Stimulated activated CD8-positive, alpha-beta memory T cell treated with anti-CD3 and anti-CD28 coated beads, Interleukin-15, amount 100 ng/mL, for 24 hours (primary cell): ENCODE measurements around the gene DOK4.
"Not testable (repeated sequence)": the region's sequence is repeated elsewhere in the genome, so short reads cannot be mapped to it uniquely, and the experiment has no call there.

Source experiments
- DNase-seq: peaks from one replicate; pipeline ENCODE4 v3.0.0-alpha.2; 2020; ENCODE audit warnings: low read depth

Gene DOK4

DNA sequence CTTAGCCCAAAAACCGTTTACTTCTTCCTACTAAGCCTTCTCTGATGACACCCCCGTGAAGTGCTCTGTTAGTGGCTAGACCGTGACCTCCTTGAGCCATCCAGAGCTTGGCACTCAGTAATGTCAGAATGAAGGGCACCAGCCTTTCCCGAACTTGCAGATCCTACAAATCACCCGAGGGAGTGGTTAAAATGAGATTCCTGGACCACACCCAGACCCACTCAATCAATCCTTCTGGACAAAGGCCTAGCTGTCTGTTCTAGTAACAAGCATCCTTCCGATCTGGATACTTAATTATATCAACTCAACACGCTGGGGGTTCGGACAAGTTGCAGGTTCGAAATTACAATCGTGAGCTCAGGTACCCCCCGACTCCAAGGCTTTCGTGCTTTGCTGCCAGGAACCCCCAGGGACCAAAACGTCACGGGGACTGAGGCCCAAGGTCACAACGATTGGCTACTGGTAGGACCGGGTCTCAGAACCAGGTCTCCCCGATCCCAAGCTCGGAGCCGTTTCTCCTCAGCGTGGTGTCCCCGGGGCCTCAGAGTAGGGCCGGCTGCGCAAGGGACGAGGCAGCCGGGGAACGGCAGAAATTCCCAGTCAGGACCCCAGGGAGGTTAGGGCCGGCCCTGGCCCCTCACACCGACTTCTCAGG, 39.6 kb downstream of the DOK4 start:
- DNase-seq = peak; percentile 6

DNA sequence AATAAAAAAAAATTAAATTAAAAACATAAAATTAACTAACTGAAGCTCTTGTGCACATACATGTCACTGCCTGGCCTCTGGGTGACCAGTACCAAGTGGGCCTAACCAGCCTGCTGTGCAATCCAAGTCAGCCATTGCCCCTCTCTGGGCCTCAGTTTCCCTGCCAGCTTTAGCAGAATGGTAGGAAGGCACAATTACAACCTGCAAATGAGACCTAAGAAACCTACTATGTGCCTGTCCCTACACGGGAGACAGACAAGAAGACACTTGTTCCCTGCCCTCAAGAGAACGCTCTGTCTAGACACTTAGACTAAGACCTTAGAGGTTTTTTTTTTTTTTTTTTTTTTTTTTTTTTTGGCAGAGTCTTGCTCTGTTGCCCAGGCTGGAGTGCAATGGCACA, 40.8 kb downstream of the DOK4 start:
- DNase-seq = no peak

DNA sequence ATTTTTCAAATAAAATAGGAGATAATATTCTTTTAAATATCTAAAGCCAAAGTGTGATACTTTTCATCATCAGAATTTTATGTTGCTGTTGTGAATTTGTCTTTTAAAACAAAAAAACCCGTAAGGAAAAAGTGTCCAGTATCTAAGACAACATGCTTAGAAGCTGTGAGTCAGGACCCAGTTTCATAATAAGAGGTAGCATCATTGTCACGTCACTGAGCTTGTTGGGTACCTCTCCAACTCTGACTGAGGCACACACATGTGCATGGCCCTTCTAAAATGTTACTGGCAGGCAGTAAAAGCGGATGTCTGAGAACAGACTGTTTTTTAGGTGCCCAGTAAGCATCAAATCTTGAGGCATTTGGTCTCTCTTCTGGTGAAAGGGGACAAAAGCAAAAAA, 41.6 kb downstream of the DOK4 start:
- DNase-seq = no peak

DNA sequence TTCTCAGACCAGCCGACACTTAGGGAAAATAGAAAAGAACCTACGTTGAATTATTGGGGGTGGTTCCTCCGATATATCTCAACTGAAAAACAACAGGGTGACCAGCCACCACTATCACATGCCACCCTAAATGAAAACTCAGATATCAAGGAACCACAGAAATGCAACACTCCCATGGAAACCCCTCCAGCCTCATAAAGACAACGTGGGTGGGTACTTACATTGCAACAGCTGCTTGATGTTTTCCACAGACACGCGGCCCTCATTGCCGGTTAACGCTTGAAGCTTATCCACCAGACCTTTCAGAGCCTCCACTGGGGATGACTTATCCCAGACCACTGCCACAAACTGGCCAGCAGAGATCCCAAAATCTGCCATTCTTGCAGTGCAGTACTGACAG, 45.7 kb downstream of the DOK4 start:
- DNase-seq = not testable (repeated sequence)

DNA sequence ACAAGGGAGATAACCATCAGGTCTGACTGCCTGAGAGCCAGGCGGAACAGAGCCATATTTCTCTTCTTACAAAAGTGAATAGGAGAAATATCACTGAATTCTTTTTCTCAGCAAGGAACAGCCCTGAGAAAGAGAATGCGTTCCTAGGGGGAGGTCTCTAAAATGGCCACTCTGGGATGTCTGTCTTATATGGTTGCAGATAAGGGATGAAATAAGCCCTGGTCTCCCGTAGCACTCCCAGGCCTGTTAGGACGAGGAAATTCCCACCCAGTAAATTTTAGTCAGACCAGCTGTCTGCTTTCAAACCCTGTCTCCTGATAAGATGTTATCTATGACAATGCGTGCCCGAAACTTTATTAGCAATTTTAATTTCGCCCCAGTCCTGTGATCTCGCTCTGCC, 46.3 kb downstream of the DOK4 start:
- not testable (repeated sequence) for DNase-seq

DNA sequence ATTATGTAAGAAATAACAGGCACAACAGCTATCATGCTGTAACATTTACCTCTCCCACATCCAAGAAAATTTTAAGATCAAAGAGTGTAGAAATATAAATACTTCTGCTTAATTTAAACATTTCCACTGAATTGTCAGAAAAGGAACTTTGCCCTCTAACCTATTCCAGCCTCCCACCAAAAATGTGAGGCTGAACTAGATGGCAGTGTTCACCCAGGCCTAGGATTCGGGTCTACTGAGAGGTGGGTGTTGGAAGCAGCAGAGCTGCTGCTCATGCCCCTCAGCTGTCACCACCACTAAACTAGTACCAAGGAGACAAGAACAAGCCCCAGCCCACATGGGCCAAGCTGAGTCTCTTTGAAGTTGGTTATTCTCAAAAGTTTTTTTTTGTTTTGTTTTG, 50.5 kb downstream of the DOK4 start:
- no peak for DNase-seq

DNA sequence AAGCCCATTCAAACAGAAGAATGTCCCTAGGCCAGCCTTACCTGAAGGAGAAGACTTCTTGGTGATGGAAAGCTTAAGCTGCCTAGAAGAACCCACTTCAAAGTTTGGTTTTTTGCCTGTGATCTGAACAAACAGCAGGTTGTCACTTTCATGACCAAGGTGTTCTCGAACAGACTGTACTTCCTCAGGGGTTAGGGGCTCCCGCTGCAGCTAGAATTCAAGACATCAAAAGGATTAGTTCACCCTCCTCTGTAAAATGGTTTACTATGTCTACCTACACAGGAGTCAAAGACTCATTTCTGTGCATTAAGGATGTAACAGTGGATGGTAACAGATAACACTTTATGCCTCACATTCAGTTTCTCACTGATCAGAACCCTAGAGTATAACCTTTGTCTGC, 52.3 kb downstream of the DOK4 start:
- DNase-seq = no peak

DNA sequence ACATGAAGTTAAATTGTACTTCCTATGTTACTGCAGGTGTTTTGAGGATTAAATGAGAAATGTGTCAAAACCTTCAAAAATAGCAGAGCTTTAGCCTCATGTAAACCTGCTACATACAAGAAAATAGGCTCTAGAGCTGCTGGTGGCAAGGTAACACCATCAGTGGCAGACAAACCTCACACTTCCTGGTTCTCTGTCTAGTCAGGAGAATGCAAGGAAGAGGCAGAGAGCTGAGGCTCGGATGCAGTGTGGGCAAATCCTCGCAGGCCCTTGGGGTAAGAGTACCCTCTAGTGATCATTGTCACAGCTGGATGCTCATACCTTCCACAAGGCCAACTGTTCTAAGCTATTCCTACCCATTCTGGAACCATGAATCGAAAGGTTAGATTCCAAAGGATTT, 53.3 kb downstream of the DOK4 start:
- DNase-seq = no peak

DNA sequence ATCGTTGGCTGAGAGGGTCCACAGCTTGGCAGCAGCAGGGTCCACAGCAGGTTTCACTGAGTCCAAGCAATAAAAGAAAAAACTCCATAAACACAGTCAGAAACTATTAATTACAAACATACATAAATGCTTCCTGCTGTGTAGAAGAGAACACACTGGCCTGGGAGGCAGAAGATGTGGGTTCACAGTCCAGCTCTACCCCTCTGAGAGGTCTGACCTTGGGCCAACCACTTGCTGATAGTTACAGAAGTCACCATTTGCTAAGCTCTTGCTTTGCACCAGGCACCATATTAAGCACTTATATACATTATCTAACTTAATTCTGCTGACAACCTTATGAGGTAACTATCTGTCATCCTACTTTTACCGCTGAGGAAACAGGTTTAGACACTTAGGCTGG, 53.8 kb downstream of the DOK4 start:
- DNase-seq = no peak

DNA sequence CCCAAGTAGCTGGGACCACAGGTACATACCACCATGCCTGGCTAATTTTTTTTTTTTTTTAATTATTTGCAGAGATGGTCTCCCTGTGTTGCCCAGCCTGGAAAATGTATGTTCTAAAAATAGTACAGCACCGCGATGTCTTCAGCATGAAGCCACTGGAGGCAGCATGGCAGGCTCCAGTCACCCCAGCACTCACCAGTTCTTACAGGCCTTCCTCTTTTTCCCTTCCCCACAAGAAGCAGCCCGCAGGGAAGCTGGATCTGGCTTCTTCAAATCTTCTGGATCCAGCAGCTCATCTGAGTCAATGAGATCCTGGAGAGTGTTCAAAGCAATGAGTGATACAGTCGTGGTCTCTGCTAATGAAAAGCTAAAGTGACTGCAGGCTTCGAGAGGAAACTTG, 55.3 kb downstream of the DOK4 start:
- no peak for DNase-seq

DNA sequence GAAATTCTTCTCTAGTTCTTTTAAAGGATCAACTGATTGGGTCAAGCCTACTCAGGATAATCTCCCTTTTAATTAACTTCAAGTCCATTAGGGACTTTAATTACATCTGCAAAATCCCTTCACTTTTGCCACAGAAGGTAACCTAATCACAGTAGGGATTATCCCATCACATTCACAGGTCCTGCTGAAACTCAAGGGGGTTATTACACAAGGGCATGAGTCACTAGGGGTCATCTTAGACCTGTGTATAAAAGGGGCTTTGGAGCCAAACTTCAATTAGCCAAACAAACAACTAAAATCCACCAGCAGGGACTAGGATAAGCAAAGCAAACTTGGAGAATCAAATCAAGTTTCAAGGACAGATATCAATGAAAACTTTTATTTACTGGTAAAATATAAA, 58.5 kb downstream of the DOK4 start:
- no peak for DNase-seq

DNA sequence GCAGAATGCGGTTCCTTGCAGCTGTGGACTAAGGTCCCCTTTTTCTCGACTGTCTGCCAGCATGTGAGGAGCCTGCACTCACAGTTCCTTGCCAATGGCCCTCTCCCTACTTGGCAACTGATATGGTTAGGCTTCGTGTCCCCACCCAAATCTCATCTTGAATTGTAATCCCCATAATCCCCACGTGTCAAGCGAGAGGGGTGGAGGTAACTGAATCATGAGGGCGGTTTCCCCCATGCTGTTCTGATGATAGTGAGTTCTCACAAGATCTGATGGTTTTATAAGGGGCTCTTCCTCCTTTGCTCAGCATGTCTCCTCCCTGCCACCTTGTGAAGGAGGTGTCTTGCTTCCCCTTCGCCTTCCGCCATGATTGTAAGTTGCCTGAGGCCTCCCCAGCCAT, 59.0 kb downstream of the DOK4 start:
- no peak for DNase-seq

DNA sequence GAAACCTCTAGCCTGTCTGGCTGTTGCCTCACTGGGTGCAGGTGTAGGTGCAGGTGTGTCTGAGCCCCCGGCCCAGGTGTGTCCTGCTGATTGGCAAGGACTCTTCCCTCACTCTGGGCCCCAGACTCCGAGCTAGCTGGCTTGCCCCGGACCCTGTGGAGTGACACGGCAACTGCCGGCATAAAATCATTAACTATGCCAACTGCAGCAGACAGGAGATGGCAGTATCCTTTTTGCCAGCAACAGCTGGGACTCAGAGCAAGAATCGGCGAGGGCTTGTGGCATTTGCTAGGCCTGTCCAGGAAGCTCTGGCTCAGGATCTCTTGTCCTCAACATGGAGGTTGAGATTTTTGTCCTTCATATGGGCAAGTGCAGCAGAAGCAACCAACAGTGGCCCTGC, 59.9 kb downstream of the DOK4 start:
- DNase-seq = no peak

DNA sequence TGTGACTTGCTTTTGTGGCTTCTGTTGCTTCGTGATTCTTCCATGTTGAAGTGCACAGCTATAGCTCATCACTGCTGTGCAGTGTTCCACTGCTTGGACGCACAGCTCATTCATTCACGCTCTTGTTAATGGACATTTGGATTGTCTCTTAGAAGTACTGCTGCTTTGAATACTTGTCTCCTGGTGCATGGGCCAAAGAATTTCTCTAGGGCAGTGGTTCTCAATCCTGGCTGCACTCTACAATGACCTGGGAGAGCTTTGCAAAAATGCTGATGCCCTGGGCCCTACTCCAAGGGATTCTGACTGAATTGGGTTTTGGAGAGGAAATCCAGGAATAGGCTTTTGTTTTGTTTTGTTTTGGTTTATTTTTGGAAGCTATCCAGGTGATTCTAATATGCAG, 61.7 kb downstream of the DOK4 start:
- DNase-seq = no peak

DNA sequence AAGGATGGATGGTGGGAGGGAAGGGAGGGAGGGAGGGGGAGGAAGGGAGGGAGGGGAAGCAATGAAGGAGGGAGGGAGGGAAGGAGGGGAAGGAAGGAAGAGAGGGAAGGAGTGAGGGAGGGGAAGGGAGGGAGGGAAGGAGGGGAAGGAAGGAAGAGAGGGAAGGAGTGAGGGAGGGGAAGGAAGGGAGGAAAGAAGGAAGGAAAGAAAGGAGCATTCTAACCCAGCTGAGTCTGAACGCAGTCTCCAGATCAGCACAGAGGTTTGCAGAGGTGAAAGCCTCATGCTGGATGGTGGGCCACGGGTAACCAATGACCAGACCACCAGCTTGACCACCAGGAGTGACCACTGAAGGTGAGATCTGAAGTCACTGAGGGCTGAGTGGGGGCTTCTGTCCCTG, 63.1 kb downstream of the DOK4 start:
- no peak for DNase-seq

DNA sequence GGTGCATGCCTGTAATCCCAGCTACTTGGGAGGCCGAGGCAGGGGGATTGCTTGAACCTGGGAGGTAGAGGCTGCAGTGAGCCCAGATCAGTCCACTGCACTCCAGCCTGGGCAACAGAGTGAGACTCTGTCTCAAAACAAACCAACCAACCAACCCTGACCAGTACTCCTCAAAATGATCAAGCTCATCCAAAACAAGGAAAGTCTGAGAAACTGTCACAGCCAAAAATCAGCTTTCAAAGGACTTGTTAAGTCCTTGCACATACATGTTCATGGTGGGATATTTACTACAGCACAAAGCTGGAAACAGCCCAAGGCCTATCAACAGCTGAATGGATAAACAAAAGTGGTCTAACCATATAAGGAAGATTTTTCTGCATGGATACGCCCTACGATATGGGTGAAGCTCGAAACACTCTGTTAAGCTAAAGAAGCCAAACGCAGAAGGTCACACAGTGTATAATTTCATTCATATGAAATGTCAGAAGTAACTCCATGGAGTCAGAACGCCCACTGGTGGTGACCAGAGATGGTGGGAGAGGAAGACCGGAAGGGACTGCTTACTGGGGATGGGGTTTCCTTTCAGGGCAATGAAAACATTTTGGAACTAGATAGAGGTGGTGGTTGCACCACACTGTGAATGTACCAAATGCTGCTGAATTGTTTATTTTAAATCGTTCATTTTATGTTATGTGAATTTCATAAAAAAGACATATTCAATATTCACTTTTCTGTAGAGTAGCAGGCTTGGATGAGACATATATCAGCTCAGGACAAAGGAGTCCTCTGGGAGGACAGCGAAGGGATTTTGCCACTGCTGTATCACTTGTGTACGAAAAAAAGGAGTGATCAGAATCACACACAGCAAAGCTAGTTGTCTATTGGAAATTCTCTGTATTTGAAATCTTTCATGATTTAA, 64.0 kb downstream of the DOK4 start:
- DNase-seq = no peak
